ENCODE measurements around the gene NPC1L1. TPM values are rescaled to one million over a fixed set of nuclear protein-coding genes. Genes with fewer than 3 reads are reported as not detected.

Gene NPC1L1
- total RNA-seq, 1 experiment from 2014 or later, result 0.15 TPM

DNA sequence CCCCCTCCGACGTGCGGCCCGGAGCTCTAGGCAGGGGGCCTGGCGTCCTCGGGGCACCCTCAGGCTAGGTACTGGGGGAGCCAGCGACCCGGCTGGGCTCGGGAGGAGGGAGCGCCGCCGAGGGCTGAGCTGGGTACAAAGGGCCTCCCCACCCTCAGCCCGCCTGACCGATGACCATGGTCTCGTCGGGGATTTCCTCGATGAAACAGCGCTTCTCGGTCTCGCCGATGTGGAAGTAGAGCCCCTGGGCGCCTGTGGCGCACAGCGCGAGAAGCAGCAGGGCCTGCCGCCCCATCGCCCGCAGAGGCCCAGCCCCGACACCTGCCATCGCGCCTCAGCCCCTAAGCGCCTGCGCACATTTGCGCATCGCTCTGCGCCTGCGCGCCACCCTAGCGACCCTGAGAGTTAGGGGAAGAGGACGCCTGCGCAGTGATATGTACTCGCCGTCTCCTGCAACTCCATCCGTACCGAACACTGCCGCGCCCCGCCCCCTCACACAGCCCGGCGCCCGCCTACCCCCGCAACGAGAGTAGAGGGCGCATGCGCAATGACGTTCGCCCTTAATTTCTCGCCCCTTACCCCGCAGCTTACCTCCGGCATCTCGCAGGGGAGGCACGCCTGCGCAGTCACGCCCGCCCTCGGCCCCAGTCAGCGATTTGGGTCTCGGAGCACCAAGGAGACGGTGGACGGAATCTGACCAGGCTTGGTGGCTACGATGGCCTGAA, 40.9 kb upstream of the NPC1L1 start, which contains the start of gene TMED4:
Gene TMED4 (minus strand): TSS at position 353 of the 725 bp plus-strand sequence. CDS start 25 bp downstream, at position 328.
- Histone ChIP-seq H3K9ac (ENCODE audit: low read length) (peak within 1 kb of the TSS; percentile 84), H3K27me3 (ENCODE audit: insufficient read depth, low read length) (no peaks in the 10 kb centered on the region), H3K36me3 (ENCODE audit: control insufficient read depth in 1 of 2, insufficient read depth in 2 of 2, low read length in 2 of 2) (peaks cover 17 to 20% of the 10 kb centered on the region in 2 experiments; a peak in 3 of 4 replicates), H3K9me3 (ENCODE audit: control insufficient read depth in 1 of 2, insufficient read depth in 1 of 2, low read depth in 1 of 2, low read length in 2 of 2) (no peaks in the 10 kb centered on the region), H3K79me2 (ENCODE audit: insufficient read depth, low read length) (peaks cover 38% of the 10 kb centered on the region), H3K27ac (ENCODE audit: low read depth, low read length) (peak within 1 kb of the TSS; percentile 80), H3K4me2 (ENCODE audit: low read length) (peak within 1 kb of the TSS; percentile 81), H2AFZ (ENCODE audit: low read depth, low read length, poor library complexity, severe bottlenecking) (no peak within 1 kb of the TSS), H3K4me3 (replicated peaks in 1 of 2; ENCODE audit: low read depth in 1 of 2, low read length in 2 of 2) (peak within 1 kb of the TSS; percentile 79 to 98), H3K9me2 (ENCODE audit: insufficient read depth) (no peaks in the 10 kb centered on the region), H4K20me1 (ENCODE audit: insufficient read depth) (no peaks in the 10 kb centered on the region), H3K4me1 (ENCODE audit: control insufficient read depth in 1 of 2, insufficient read depth in 2 of 2, low read length in 2 of 2) (peaks cover 5 to 16% of the 10 kb centered on the region in 2 experiments; a peak in 2 of 4 replicates)
- ChIA-PET POLR2A (interaction anchor here (0.7 to 1.8 kb wide), 3 partner anchors 9 to 418 kb away, joined by 3 to 14 read pairs (median 3); partner anchors contain the start of genes DDX56 and PPIA), CTCF (interaction anchor here (0.8 to 0.9 kb wide), 2 partner anchors 8 to 554 kb away, joined by 3 to 5 read pairs; no protein-coding TSS in a partner anchor), RAD21 (ENCODE audit: low non-redundant PET in 1 of 2, low total read pairs in 2 of 2, uncharacterized antibody in 2 of 2, unreplicated experiment in 2 of 2) (no interaction called here)
- peak; percentile 96 for DNase-seq (ENCODE audit: low read depth, low spot score)
- intact Hi-C loops (cut with micrococcal nuclease), result loop anchor here (10.0 kb wide), 1 partner anchor 383 kb away; no protein-coding TSS in a partner anchor
- peak; percentile 94 for ATAC-seq
- TF ChIP-seq POLR2AphosphoS5 (IDR thresholded peaks at IDR 0.05; ENCODE audit: low read depth, low read length), result peak; percentile 95
- TF ChIP-seq POLR2A (IDR thresholded peaks at IDR 0.05; ENCODE audit: borderline replicate concordance, extremely low read depth, insufficient read depth, insufficient read length), result peak; percentile 90
- TF ChIP-seq YY1 (IDR thresholded peaks at IDR 0.05; ENCODE audit: extremely low read depth, insufficient replicate concordance, low read depth, low read length), result peak; percentile 37
- TF ChIP-seq ZFX (IDR thresholded peaks at IDR 0.05), result peak; percentile 93
- no peak for TF ChIP-seq TCF7L2 (IDR thresholded peaks at IDR 0.05; ENCODE audit: borderline replicate concordance, extremely low read depth, insufficient read depth, insufficient read length)
- BruUV-seq (replicated peaks), result no TSS peak

Data from HCT116 (cell line).